ENCODE data around the gene MTFR1L.

DNA sequence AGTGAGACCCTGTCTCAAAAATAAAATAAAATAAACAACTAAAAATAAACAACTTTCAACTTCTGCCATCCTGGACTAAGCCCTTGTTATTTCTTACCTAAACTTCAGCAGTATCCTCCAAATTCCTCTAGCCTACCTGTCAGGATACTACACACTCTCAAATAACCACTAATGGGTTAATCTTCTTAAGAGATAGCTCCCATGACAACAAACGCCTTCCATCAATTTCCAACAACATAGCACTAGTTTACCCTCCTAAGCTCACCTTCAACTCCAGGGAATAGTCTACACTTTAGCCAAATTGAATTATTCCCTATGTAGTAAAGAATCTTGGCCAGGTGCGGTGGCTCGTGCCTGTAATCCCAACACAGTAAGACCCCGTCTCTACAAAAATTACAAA is 28.2 kb downstream of the MTFR1L start:
- TF ChIP-seq, protein P1, sequence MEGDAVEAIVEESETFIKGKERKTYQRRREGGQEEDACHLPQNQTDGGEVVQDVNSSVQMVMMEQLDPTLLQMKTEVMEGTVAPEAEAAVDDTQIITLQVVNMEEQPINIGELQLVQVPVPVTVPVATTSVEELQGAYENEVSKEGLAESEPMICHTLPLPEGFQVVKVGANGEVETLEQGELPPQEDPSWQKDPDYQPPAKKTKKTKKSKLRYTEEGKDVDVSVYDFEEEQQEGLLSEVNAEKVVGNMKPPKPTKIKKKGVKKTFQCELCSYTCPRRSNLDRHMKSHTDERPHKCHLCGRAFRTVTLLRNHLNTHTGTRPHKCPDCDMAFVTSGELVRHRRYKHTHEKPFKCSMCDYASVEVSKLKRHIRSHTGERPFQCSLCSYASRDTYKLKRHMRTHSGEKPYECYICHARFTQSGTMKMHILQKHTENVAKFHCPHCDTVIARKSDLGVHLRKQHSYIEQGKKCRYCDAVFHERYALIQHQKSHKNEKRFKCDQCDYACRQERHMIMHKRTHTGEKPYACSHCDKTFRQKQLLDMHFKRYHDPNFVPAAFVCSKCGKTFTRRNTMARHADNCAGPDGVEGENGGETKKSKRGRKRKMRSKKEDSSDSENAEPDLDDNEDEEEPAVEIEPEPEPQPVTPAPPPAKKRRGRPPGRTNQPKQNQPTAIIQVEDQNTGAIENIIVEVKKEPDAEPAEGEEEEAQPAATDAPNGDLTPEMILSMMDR (IDR thresholded peaks at IDR 0.05) = no peak
- no peak for TF ChIP-seq POLR2A (IDR thresholded peaks at IDR 0.05)
